ENCODE data around the gene ITPKB. TPM values are rescaled to one million over a fixed set of nuclear protein-coding genes. Genes with fewer than 3 reads are reported as not detected.
"Not testable (repeated sequence)": the region's sequence is repeated elsewhere in the genome, so short reads cannot be mapped to it uniquely, and the experiment has no call there.

The ITPKB gene
- total RNA-seq, 1 experiment from 2014 or later: 9.5 TPM

GRCh38 chr1:226751703-226752102 is 12.6 kb upstream of the ITPKB start:
- no TSS peak for BruUV-seq (replicated peaks)
- Mint-ChIP-seq H3K27ac (ENCODE audit: low read depth, unreplicated experiment) (no peak overlapping the region), H3K27me3 (ENCODE audit: insufficient read depth, unreplicated experiment) (no peaks in the 10 kb centered on the region), H3K36me3 (ENCODE audit: insufficient read depth, unreplicated experiment) (no peaks in the 10 kb centered on the region), H3K9me3 (ENCODE audit: unreplicated experiment) (no peaks in the 10 kb centered on the region), H3K4me1 (ENCODE audit: insufficient read depth, unreplicated experiment) (no peaks in the 10 kb centered on the region), H3K4me3 (ENCODE audit: unreplicated experiment) (no peak overlapping the region)
- no peak for TF ChIP-seq CTCF (IDR thresholded peaks at IDR 0.05; ENCODE audit: unreplicated experiment)
- CTCF ChIA-PET: interaction anchor here (0.6 to 1.2 kb wide), 7 partner anchors 9 to 203 kb away, joined by 3 read pairs; partner anchors contain the start of gene STUM
- intact Hi-C loops (cut with micrococcal nuclease): no loop called here
- POLR2A ChIA-PET: interaction anchor here (1.2 to 2.6 kb wide), 4 partner anchors 9 to 95 kb away, joined by 3 to 16 read pairs (median 6); partner anchors contain the start of gene ITPKB
- DNase-seq (ENCODE audit: unreplicated experiment): no peak

GRCh38 chr1:226751214-226751613 is 12.1 kb upstream of the ITPKB start:
- Mint-ChIP-seq H3K4me3 (ENCODE audit: unreplicated experiment) (no peak overlapping the region), H3K4me1 (ENCODE audit: insufficient read depth, unreplicated experiment) (no peaks in the 10 kb centered on the region), H3K9me3 (ENCODE audit: unreplicated experiment) (no peaks in the 10 kb centered on the region), H3K36me3 (ENCODE audit: insufficient read depth, unreplicated experiment) (no peaks in the 10 kb centered on the region), H3K27me3 (ENCODE audit: insufficient read depth, unreplicated experiment) (no peaks in the 10 kb centered on the region), H3K27ac (ENCODE audit: low read depth, unreplicated experiment) (no peak overlapping the region)
- no TSS peak for BruUV-seq (replicated peaks)
- TF ChIP-seq CTCF (IDR thresholded peaks at IDR 0.05; ENCODE audit: unreplicated experiment): no peak
- CTCF ChIA-PET: interaction anchor here (0.6 to 1.2 kb wide), 5 partner anchors 11 to 124 kb away, joined by 3 to 4 read pairs (median 3); no protein-coding TSS in a partner anchor
- DNase-seq (ENCODE audit: unreplicated experiment): no peak
- intact Hi-C loops (cut with micrococcal nuclease): no loop called here
- POLR2A ChIA-PET: interaction anchor here (1.2 to 2.6 kb wide), 4 partner anchors 9 to 94 kb away, joined by 3 to 16 read pairs (median 6); partner anchors contain the start of gene ITPKB

GRCh38 chr1:226749467-226749866 is 10.4 kb upstream of the ITPKB start:
- POLR2A ChIA-PET: interaction anchor here (0.8 to 1.1 kb wide), 3 partner anchors 11 to 118 kb away, joined by 3 to 4 read pairs (median 3); no protein-coding TSS in a partner anchor
- CTCF ChIA-PET: interaction anchor here (0.6 to 1.2 kb wide), 4 partner anchors 11 to 700 kb away, joined by 3 read pairs; partner anchors contain the start of gene ITPKB
- intact Hi-C loops (cut with micrococcal nuclease): no loop called here
- TF ChIP-seq CTCF (IDR thresholded peaks at IDR 0.05; ENCODE audit: unreplicated experiment): no peak
- Mint-ChIP-seq H3K4me3 (ENCODE audit: unreplicated experiment) (no peak overlapping the region), H3K9me3 (ENCODE audit: unreplicated experiment) (no peaks in the 10 kb centered on the region), H3K27ac (ENCODE audit: low read depth, unreplicated experiment) (no peak overlapping the region), H3K36me3 (ENCODE audit: insufficient read depth, unreplicated experiment) (no peaks in the 10 kb centered on the region), H3K4me1 (ENCODE audit: insufficient read depth, unreplicated experiment) (no peaks in the 10 kb centered on the region), H3K27me3 (ENCODE audit: insufficient read depth, unreplicated experiment) (no peaks in the 10 kb centered on the region)
- DNase-seq (ENCODE audit: unreplicated experiment): no peak
- BruUV-seq (replicated peaks): no TSS peak

- intact Hi-C loops (cut with micrococcal nuclease): no loop called here
- no peak for TF ChIP-seq CTCF (IDR thresholded peaks at IDR 0.05; ENCODE audit: unreplicated experiment)
- peaks cover 3% of the 10 kb centered on the region for H3K9me3 Mint-ChIP-seq (ENCODE audit: unreplicated experiment)
- CTCF ChIA-PET: interaction anchor here (0.6 to 1.2 kb wide), 2 partner anchors 113 to 122 kb away, joined by 3 to 5 read pairs; no protein-coding TSS in a partner anchor
- H3K27ac Mint-ChIP-seq (ENCODE audit: low read depth, unreplicated experiment): no peak overlapping the region
- no peak for DNase-seq (ENCODE audit: unreplicated experiment)
- no peaks in the 10 kb centered on the region for H3K36me3 Mint-ChIP-seq (ENCODE audit: insufficient read depth, unreplicated experiment)
- BruUV-seq (replicated peaks): no TSS peak
- H3K4me3 Mint-ChIP-seq (ENCODE audit: unreplicated experiment): no peak overlapping the region
- POLR2A ChIA-PET: no interaction called here
- no peaks in the 10 kb centered on the region for H3K27me3 Mint-ChIP-seq (ENCODE audit: insufficient read depth, unreplicated experiment)
- H3K4me1 Mint-ChIP-seq (ENCODE audit: insufficient read depth, unreplicated experiment): no peaks in the 10 kb centered on the region
These were observed 9.2 kb upstream of the ITPKB start for GRCh38 chr1:226748306-226748705.

GRCh38 chr1:226747519-226748263 is 8.6 kb upstream of the ITPKB start:
- H3K36me3 Mint-ChIP-seq (ENCODE audit: insufficient read depth, unreplicated experiment); H3K9me3 Mint-ChIP-seq (ENCODE audit: unreplicated experiment); intact Hi-C loops (cut with micrococcal nuclease); BruUV-seq (replicated peaks); H3K27ac Mint-ChIP-seq (ENCODE audit: low read depth, unreplicated experiment); H3K27me3 Mint-ChIP-seq (ENCODE audit: insufficient read depth, unreplicated experiment); CTCF ChIA-PET; DNase-seq (ENCODE audit: unreplicated experiment); H3K4me1 Mint-ChIP-seq (ENCODE audit: insufficient read depth, unreplicated experiment); H3K4me3 Mint-ChIP-seq (ENCODE audit: unreplicated experiment): not testable (repeated sequence)
- POLR2A ChIA-PET: interaction anchor here (1.2 to 2.9 kb wide), 2 partner anchors 10 to 13 kb away, joined by 3 to 9 read pairs; no protein-coding TSS in a partner anchor

All from MCF 10A (cell line).